Dendritic cell treated with granulocyte-macrophage colony-stimulating factor and Interleukin-4, amounts not matched to agents 40 ng/mL and 50 ng/mL, for 4 days (primary cell): ENCODE results near the gene TPRN.

Experiments
- H3K27ac Mint-ChIP-seq: one replicate; pipeline ENCODE4 v1.8.0; 2022; ENCODE audit warnings: mild to moderate bottlenecking, mixed read lengths
- H3K27me3 Mint-ChIP-seq: one replicate; pipeline ENCODE4 v1.8.0; 2022; ENCODE audit warnings: mild to moderate bottlenecking, mixed read lengths
- H3K36me3 Mint-ChIP-seq: one replicate; pipeline ENCODE4 v1.8.0; 2022; ENCODE audit warnings: low read depth, mixed read lengths
- H3K4me1 Mint-ChIP-seq: one replicate; pipeline ENCODE4 v1.8.0; 2022; ENCODE audit warnings: low read depth, mixed read lengths
- H3K4me3 Mint-ChIP-seq: one replicate; pipeline ENCODE4 v1.8.0; 2022; ENCODE audit warnings: mild to moderate bottlenecking, moderate library complexity, mixed read lengths
- H3K9me3 Mint-ChIP-seq: one replicate; pipeline ENCODE4 v1.8.0; 2022; ENCODE audit warnings: mixed read lengths
- intact Hi-C: fragments of 100-400 bp; cut with micrococcal nuclease; formaldehyde crosslinking; loops from one replicate; pipeline ENCODE4 v1.15.0; 2022

TPRN gene

DNA sequence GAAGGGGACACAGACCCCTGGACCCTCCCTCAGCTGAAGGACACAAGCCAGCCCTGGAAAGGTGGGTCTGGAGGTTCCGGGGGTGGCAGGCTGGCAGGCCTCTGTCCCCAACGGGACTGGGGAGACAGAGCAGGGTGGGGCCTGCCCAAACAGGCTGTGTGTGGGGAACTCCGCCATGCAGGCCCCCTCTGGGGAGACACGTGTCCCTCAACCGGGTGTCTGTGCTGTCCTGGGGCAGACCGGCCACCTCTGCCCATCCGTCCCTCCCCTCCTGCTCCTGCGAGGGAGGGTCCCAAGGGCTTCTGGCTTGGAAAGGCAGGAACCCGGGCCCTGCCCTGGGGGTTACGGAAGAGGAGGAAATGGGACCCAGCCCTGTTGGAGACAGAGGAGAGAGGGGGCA is 31.6 kb upstream of the TPRN start:
- H3K9me3 Mint-ChIP-seq: no peaks in the 10 kb centered on the region
- intact Hi-C loops: no loop called here
- H3K27ac Mint-ChIP-seq: no peak overlapping the region
- no peak overlapping the region for H3K4me3 Mint-ChIP-seq
- no peaks in the 10 kb centered on the region for H3K36me3 Mint-ChIP-seq
- H3K4me1 Mint-ChIP-seq: peaks cover 16% of the 10 kb centered on the region
- H3K27me3 Mint-ChIP-seq: peaks cover 61% of the 10 kb centered on the region

DNA sequence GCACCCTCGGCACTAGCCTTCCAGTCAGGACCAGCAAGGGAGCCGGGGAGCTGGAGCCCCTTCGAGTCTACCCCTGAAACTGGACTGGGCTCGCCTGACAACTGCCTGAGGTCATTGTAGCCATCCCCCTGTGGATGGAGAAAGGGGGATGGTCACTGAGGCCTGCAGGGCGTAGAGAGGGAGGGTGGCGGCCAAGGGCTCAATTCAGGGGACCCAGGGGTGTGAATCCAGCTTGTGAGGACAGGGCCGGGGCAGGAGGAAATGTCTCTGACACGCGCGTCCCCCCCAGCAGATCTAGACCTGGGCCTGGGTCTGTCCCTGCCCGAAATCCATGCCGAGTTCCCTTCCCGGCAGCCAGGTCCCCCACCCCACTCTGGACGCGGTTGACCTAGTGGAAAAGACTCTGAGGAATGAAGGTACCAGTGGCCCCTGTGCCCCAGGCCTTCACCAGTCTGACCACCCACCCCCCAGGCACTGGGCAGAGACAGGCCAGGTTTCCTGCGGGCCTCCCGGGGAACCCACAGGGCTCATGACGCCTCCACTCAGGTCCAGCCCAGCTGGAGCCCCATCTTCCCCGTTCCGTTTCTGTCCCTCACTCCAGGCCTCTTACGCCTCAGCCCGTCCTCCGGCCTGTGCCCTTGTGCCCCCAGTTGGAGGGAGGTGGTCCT is 31.0 kb upstream of the TPRN start:
- Mint-ChIP-seq H3K4me3 (no peak overlapping the region), H3K36me3 (no peaks in the 10 kb centered on the region), H3K4me1 (peaks cover 11% of the 10 kb centered on the region), H3K27me3 (peaks cover 66% of the 10 kb centered on the region), H3K27ac (no peak overlapping the region), H3K9me3 (no peaks in the 10 kb centered on the region)
- intact Hi-C loops: no loop called here

DNA sequence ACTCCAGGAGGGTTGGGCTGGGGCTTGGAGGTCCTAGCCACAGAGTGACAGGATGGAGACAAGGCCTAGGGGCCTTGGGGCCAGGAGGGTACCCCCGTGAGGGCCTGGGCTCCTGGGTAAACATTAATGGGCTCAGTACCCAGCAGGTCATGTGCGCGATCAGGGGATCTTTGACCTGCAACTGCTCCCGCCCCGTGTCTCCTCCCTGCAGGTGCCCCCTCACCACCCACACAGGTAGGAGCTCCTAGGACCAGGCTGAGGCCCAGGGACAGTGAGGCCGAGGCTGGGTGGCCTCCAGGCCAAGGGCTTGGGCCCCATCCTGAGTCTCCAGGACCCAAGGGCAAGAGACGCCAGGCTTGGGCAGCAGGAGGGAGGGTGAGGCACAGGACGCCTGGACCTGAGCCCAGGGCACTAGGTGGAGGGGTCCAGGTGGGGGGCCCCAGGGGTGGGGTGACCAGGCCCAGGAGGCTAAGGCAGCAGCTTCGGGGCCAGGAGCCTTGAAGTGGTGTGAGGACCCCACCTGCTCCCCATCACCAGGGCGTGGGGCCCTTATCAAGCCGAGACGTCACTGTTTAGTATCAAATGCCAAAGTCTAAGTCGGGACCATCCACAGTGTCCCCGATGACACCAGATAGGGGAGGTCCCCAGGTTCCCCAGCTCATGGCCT is 30.3 kb upstream of the TPRN start, which contains the start of gene SLC34A3:
TSS of gene SLC34A3 (plus strand) at position 197 of the 667 bp plus-strand sequence. CDS start 802 bp downstream, outside the sequence.
- no peak within 1 kb of the TSS for H3K4me3 Mint-ChIP-seq
- H3K27ac Mint-ChIP-seq: no peak within 1 kb of the TSS
- intact Hi-C loops: no loop called here
- peaks cover 68% of the 10 kb centered on the region for H3K27me3 Mint-ChIP-seq
- peaks cover 5% of the 10 kb centered on the region for H3K4me1 Mint-ChIP-seq
- no peaks in the 10 kb centered on the region for H3K36me3 Mint-ChIP-seq
- H3K9me3 Mint-ChIP-seq: no peaks in the 10 kb centered on the region

DNA sequence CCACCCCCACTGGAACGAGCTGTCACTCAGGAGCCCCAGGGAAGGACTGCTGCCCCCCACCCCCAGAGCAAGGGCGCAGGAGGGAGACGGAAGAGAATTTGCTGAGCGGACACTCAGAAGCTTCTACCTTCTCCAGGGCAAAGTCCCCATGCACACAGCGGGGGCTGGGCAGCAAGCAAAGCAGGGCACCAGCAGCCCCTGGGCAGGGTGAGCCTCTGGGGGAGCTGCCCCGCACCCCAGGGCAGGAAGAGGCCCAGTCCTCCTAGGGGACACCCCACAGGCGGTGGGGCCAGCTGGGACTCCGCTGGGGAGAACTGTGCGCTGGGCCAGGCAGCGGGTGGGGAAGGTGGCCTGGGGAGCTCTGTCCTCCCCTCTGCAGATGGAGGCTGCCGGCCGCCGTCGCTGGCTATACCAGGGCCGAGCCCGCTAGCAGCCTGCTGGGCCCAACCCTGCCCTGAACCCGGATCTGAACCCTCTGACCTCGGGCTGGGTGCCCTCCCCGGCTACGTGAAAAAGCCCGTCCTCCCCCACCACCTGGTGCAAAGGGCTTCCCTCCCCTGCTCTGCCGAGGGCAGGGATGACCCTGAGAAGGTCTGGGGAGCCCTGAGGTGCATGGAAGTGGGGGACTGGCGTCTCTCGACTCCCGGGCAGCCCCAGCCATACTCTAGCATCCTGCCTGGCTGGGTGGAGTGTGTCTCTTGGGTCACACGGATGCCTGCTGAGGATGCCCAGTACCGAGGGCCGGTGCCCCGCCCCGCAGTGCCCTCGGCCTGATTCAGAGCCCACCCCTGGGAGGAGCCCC is 29.6 kb upstream of the TPRN start:
- H3K27me3 Mint-ChIP-seq: peaks cover 63% of the 10 kb centered on the region
- intact Hi-C loops: loop anchor here (5.0 kb wide), 1 partner anchor 183 kb away; the partner anchor contains the start of gene NPDC1
- peaks cover 11% of the 10 kb centered on the region for H3K4me1 Mint-ChIP-seq
- H3K27ac Mint-ChIP-seq: no peak overlapping the region
- H3K36me3 Mint-ChIP-seq: no peaks in the 10 kb centered on the region
- H3K4me3 Mint-ChIP-seq: no peak overlapping the region
- H3K9me3 Mint-ChIP-seq: no peaks in the 10 kb centered on the region

DNA sequence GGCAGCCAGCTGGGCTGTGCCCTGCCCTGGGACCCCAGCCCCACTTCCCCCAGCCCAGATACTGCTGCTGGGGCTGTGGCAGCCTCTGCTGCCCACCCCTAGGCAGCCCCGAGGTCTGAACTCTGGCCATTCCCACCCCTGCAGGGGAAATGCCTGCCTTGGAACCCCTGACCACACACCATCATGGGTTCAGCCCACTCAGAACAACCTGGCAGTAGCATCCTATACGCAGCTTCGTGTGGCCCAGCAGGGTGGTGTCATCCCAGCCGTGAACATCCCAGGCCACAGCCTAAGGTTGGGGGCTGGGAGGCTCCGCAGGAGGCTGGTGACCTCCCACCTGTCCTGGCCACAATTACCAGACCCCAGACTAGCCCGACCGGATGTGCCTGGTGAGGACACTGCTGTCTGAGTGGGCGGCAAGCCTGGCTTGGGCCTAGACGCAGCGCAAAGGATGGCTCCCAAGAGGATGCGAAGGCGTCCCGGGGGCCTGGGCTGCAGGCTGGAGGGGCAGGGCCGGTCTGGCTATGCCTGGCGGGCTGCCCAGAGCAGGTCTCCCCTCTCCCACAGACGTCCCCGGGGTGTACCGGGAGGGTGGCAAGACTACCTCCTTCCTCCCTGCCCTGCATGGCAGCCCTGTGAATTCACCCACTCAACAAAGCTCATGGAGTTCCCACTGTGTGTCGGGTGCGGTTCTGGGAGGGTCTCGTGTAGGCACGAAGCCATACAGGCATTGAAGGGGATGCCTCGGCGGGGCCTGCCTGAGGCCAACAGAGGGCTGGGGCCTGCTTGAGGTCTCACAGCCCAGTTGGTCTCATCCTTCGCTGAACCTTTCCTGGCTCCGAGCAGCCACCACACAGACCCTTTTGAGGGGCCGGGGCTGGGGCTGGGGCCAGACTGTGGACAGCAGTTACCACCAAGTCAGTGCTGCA is 28.7 kb upstream of the TPRN start:
- intact Hi-C loops: loop anchor here (5.0 kb wide), 1 partner anchor 182 kb away; the partner anchor contains the start of gene NPDC1
- Mint-ChIP-seq H3K4me3 (no peak overlapping the region), H3K4me1 (peaks cover 11% of the 10 kb centered on the region), H3K27ac (no peak overlapping the region), H3K9me3 (no peaks in the 10 kb centered on the region), H3K36me3 (no peaks in the 10 kb centered on the region), H3K27me3 (peaks cover 56% of the 10 kb centered on the region)

DNA sequence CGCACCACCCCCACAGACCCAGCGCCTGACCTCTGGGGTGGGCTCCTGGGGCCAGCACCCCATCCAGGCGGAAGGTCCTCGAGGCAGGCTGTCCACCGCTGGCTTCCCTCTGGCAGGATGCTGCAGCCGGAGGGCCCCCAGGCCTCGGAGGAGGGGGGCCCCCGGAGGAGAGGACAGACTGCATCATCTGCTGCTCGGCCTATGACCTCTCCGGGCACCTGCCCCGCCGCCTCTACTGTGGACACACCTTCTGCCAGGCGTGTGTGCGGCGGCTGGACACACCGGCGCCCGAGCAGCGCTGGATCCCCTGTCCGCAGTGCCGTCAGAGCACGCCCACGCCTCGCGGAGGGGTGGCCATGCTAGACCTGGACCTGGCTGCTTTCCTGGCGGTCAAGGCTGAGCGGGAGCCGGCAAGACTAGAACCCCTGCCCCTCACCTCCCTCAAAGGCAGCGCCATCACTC is 28.0 kb upstream of the TPRN start:
- Mint-ChIP-seq H3K36me3 (no peaks in the 10 kb centered on the region), H3K9me3 (no peaks in the 10 kb centered on the region), H3K4me3 (no peak overlapping the region), H3K27me3 (peaks cover 53% of the 10 kb centered on the region), H3K27ac (no peak overlapping the region), H3K4me1 (peaks cover 11% of the 10 kb centered on the region)
- intact Hi-C loops: loop anchor here (5.0 kb wide), 1 partner anchor 181 kb away; the partner anchor contains the start of gene NPDC1

DNA sequence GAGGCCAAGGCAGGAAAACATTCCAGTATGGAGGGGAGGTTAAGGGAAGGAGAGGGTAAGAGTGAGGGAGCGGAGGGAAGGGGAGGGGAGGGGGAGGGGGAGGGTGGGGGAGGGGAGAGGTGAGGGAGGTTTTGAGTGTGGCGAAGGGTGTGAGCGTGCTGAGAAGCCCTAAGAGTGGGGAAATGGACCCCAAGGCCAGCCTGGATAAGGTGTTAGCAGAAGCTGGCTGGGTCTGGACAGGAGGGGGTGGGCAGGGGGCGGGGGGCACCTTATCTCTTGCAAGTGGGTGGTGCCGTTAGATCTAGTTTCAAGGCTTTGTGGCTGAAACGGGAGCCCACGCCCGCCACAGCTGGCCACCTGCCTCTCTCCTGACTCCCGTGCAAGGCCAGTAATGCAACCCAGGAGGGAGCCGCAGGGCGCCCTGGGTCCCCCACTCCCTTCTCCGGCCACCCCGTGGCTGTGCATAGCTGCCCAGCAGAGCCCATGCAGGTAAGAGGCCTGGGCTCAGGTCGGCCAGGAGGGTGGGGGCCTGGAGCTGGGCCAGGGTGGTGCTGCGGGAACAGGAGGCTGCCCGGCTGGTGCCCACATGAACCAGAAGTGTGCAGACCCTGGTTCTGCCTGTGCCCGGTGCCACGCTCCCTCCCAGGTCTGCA is 27.4 kb upstream of the TPRN start:
- no peaks in the 10 kb centered on the region for H3K9me3 Mint-ChIP-seq
- no peak overlapping the region for H3K4me3 Mint-ChIP-seq
- no peaks in the 10 kb centered on the region for H3K36me3 Mint-ChIP-seq
- H3K27ac Mint-ChIP-seq: no peak overlapping the region
- peaks cover 13% of the 10 kb centered on the region for H3K4me1 Mint-ChIP-seq
- intact Hi-C loops: loop anchor here (2.0 to 5.0 kb wide), 2 partner anchors 109 to 181 kb away; partner anchors contain the start of gene NPDC1
- H3K27me3 Mint-ChIP-seq: peaks cover 53% of the 10 kb centered on the region

DNA sequence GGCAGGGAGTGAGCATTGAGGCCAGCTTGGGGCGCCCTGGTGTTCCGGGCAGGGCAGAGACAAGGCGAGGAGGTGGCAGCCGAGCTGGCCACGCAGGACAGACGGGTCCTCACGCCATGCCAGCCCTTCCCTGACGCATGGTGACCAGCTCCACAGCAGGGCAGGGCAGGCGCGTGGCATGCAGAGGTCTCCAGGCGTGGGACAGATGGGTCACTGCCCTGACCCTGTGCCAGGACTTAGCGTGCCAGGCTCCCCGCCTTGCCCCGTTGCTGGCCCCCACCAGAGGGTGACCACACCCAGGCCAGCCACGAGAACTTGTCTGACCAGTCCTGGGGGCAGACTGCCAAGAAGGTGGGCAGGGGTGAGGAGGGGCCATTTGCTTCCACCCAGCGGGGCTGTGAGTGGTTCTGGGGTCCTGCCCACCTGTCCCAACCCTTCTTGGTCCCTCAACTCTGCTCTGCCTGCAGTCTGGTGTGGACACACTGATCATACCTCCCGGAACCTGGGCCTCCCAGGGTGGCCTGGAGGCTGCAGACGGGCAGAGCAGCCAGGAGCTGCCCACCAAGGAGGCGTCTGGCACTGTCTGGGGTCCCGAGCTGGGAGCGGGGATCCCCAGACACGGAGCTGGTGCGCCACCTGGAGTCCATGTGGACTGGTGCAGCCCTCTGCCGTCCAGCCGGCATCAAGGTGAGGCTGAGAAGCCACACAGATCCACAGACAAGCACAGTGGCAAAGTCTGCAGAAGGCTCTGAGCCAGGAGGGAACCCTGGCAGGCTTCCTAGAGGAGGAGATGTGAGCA is 26.7 kb upstream of the TPRN start, which contains the start of gene RNF224:
TSS of gene RNF224 (plus strand) at position 449 of the 799 bp plus-strand sequence. CDS start 834 bp downstream, outside the sequence.
- H3K4me3 Mint-ChIP-seq: no peak within 1 kb of the TSS
- no peaks in the 10 kb centered on the region for H3K9me3 Mint-ChIP-seq
- no peaks in the 10 kb centered on the region for H3K36me3 Mint-ChIP-seq
- H3K27ac Mint-ChIP-seq: no peak within 1 kb of the TSS
- intact Hi-C loops: loop anchor here (2.0 to 5.0 kb wide), 2 partner anchors 108 to 180 kb away; partner anchors contain the start of gene NPDC1
- H3K4me1 Mint-ChIP-seq: peaks cover 18% of the 10 kb centered on the region
- H3K27me3 Mint-ChIP-seq: peaks cover 48% of the 10 kb centered on the region

DNA sequence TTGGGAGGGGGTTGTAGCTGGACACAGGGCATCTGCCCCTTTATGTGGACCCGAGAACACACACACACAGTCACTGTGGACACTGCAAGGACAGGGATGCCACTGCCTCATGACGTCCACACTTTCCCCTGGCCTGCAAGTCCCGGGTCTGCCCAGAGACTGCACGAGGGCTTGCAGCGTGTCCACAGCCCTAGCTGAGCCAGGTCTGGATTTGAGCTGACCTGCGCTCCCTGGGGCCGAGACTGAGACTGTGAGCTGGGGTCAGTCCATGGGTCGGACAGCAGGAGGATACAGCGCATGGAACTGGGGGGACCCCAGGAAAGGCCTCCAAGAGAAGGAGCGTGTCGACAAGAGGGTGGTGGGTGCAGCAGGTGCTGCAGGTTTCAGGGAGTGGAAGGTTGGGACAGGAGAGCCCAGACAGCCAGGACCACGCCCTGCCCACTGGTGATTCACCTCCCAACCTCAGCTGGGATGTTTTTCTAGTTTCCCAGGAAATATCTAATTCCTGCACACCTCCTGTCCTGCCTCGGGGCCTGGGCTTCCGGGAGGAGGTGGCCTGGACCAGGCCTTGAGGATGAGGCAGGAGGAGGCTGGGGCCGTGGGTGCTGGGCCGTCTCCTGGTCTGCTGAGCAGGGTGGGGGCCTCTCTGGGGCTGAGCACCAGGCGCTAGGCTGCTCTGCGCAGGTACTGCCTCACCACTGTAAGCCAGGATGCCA is 26.0 kb upstream of the TPRN start:
- Mint-ChIP-seq H3K9me3 (no peaks in the 10 kb centered on the region), H3K36me3 (no peaks in the 10 kb centered on the region), H3K27ac (no peak overlapping the region), H3K4me1 (peaks cover 18% of the 10 kb centered on the region), H3K4me3 (no peak overlapping the region), H3K27me3 (peaks cover 43% of the 10 kb centered on the region)
- intact Hi-C loops: loop anchor here (2.0 to 5.0 kb wide), 2 partner anchors 108 to 179 kb away; partner anchors contain the start of gene NPDC1

DNA sequence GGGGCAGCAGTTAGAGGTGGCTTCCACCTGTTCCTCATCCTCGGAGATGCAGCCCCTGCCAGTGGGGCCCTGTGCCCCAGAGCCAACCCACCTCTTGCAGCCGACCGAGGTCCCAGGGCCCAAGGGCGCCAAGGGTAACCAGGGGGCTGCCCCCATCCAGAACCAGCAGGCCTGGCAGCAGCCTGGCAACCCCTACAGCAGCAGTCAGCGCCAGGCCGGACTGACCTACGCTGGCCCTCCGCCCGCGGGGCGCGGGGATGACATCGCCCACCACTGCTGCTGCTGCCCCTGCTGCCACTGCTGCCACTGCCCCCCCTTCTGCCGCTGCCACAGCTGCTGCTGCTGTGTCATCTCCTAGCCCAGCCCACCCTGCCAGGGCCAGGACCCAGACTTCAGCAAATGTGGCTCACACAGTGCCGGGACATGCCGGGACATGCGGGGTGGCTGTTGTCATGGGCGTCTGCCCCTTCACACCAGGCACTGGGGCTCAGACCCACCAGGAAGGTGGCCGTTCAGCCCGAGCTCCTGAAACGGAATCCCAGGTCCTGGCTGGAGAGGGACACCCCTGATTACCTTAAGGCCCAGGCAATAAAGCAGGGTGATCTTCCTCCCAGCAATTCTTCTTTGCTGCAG is 25.3 kb upstream of the TPRN start:
- peaks cover 20% of the 10 kb centered on the region for H3K4me1 Mint-ChIP-seq
- H3K27ac Mint-ChIP-seq: no peak overlapping the region
- H3K36me3 Mint-ChIP-seq: no peaks in the 10 kb centered on the region
- no peak overlapping the region for H3K4me3 Mint-ChIP-seq
- H3K27me3 Mint-ChIP-seq: peaks cover 43% of the 10 kb centered on the region
- intact Hi-C loops: loop anchor here (2.0 to 5.0 kb wide), 2 partner anchors 107 to 179 kb away; partner anchors contain the start of gene NPDC1
- no peaks in the 10 kb centered on the region for H3K9me3 Mint-ChIP-seq
